Measurements from ENCODE around the gene LRIT1. TPM values are rescaled to one million over a fixed set of nuclear protein-coding genes. Genes with fewer than 3 reads are reported as not detected.

The LRIT1 gene
- polyA plus RNA-seq, 5 donors: not detected

DNA sequence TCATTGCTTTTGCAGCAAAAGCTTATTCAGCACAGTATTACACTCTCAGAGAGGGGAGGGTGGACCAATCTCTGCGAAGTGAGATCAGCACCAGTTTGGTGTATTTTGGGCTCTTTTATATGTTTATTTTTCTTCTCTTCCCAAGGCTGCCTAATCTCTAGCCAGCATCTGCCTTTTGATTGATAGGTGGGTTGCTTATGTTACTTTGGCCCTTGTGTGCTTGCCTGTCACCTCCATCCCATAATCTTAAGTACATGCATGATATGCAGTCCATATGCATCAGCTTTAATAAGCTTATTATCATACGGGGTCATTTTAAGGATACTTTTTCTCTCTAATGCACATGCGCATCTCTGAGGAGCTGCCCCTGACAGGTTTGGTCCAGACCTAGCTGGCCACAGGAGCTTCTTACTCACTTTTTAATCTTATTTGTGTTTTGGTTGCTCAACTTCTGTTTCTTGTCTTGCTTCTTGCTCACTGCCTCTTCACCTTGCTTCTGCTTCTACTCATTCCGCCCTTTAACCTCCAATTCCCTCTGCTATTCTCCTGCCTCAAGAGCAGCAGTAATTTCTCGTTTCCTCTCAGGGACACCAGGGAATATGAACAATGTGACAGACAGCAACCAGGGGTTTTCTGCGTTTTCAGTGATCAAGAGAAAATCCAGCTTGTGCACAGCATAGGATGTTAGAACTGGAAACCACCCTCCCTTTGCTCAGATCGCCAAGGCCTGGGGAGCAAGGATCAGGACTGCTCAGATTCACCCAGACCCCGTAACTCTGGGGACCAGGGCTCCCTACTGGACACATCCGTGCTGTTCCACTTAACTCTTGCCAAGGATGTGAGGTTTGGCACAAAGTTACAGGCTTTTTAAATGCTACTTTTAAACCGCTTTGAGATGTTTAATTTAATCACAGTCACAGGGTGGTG lies 13.5 kb upstream of the LRIT1 start:
- DNase-seq: no peak

DNA sequence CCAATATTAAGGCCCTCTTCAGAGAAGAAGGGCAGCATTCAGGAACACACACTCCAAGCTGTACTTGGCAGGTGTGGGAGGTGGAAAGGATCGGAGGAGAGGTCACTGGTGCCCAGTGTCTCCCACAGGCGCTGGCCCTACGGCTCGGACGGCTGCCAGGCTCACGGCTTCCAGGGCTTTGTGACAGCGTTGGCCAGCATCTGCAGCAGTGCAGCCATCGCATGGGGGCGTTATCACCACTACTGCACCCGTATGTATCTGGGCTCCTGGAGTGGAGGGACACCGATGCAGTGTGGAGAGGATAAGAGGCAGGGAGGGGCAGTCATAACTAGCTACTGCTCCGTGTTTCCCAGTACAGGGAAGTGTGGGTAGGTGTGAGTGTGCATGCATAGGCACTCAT lies 7.4 kb upstream of the LRIT1 start:
- no peak for DNase-seq

DNA sequence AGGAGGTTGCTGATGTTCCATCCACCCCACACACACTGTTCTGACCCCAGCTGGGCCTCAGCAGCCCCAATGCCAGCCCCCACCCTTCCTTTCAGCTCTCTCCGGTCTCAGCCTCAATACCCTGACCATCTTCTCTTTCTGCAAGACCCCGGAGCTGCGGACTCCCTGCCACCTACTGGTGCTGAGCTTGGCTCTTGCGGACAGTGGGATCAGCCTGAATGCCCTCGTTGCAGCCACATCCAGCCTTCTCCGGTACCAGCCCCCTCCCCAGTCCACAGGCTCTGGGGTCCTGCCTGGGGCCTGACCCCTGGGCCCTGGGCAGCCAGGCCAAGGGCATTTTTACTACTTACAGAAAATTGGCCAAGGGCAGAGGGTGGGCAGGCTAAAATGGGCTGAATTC lies 6.2 kb upstream of the LRIT1 start:
- DNase-seq: no peak

DNA sequence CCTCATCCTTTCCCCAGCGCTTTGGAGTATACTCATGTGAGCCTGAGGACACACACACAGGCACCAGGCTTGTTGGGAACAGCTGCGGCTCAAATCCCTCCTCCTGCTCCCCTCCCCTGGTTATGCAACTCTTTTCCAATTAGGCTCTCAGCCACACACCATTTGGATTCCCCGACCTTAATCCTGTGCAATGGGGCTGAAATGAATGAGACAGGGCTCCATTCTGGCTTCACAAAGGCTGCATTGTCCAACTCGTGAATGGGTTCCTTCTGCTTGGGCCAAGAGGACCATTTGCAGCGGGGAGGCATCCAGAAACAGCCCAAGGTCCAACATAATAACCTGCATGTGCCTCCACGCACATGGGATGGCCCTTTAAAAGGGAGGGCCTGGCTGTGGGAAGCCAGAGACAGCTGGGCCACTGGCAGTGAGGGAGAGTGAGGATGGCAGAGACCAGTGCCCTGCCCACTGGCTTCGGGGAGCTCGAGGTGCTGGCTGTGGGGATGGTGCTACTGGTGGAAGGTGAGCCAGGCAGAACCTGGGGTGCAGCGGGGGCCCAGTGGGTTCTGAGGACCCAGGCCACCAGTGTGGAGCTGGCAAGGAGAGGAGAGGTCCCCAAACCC lies 3.4 kb upstream of the LRIT1 start, which contains the start of gene RGR:
RGR (plus strand) TSS at position 403 of the 620 bp plus-strand sequence; CDS start at position 441, 38 bp downstream.
- DNase-seq: peak; percentile 27 to 45

DNA sequence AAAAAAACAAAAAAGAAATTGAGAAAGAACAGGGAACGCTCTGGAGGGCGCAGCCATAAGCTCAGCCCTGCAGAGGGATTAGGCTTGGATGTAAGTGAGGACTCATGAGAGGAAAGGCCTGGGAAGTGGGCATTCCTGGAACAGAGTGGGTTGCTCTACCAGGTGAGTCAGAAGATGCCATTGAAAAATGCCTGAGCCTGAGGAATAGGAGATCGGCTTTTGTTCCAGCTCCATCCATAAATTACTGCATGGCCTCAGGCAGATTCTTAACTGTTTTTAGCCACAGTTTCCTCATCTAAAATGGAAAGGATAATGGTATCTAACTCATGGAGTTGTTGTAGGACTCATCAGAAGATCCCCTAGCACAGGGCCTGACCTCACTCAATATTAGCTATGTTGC lies 2.4 kb upstream of the LRIT1 start:
- no peak for DNase-seq

DNA sequence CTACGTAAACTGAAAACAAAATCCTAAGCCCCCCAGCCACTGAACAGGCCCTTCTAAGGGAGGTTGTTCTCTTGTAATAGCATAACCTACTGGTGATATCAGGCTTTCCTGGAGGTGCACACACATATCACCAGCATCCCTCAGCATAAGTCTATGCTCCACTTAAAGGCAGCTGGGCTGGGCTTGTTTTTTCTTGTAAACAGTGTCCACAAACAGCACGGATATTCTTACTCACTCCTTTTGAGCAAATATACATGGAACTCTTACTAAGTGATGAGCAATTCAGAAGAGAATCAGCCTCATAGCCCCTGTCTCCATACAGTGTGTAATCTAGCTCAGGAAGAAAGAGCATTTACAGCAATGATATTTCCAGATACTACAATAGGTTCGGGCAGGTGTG lies 2.4 kb downstream of the LRIT1 start:
- no peak for DNase-seq

DNA sequence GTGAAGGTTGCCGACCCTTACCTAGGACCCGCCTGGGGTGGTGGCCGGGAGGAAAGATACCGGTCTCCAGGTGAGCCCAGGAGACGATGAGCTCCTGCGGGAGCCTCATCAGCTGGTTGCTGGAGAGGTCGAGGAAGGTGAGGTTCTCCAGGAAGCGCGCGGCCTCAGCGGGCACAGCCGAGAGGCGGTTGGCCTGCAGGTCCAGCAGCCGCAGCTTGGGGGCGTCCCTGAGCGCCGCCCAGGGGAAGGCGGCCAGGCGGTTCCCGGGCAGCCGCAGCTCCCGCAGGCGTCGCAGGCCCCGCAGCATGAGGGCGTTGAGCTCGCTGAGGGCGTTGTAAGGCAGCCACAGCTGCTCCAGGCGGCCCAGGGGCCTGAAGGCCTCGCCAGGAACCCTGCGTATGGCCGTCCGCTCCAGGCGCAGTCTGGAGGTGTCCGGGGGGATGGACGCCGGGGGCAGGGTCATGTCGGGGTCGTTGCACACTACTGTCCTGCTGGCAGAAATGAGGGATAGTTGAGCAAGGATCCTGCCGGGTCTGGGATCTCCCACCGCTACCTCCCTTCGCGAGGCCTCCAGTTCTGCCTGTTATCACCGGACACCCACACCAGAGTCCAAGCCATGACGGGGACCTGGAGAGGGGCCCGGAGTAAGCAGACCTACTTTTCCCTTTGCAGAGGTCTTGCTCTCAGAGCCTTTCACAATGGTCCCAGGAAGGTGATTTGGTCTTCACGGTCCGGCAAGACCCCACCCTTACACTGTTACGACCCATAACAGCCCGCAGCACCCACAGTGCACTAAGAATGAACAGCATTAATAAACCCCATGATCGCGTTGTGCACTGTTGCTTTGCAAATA lies 3.9 kb downstream of the LRIT1 start:
- DNase-seq: no peak

DNA sequence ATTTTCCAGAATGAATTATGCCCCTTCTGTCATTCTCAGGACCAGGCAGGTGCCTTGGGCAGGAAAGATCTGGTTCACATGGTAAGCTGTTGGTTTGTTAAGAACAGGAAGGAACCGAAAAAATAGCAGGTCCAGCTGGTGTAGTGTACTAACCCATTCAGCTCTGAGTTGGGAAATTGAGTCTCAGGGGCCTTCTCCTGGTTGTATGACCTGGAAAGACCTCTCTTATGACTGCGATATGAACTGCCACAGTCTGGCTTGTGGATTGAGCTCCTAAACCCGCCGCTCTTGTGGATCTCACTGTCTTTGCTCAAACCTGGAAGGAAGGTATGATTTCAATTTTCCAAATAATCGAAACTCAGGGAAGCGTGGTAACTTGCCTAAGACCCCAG lies 4.5 kb downstream of the LRIT1 start:
- DNase-seq: no peak

DNA sequence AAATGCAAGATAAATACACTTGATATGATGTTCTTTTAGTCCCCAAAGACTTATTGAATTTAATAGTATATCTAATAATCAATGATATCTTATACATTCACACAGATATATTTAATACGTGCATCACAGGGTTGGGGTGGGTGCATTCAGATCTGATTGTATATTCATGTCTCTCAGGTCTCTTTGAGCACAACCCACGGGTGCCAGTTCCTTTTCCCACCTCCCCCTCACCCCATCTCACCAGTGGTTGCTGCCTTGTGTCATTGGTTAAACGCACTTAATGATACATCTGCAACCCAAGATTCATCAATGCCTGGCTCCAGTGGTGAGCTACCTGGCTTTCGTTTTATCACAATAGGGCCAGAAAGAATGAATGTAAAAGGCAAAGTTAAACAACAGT lies 6.2 kb downstream of the LRIT1 start:
- DNase-seq: no peak

DNA sequence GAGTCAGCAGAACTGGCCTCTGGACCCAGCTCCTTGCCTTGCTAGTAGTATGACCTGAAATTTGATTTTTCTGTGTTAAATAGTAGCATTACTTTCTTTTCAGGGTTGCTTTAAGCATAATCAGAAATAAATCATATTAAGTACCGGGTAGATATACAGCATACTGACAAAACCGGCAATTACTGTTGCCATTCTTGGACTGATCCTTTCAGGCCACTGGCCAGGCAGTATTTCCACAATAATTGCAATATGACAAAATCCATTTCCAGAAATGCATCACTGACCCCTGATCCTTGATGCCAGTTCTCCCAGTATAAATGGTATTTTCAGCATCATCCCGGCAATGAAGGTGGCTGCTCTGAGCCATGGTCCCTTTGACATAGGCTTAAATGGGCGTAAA lies 6.9 kb downstream of the LRIT1 start:
- DNase-seq: no peak

DNA sequence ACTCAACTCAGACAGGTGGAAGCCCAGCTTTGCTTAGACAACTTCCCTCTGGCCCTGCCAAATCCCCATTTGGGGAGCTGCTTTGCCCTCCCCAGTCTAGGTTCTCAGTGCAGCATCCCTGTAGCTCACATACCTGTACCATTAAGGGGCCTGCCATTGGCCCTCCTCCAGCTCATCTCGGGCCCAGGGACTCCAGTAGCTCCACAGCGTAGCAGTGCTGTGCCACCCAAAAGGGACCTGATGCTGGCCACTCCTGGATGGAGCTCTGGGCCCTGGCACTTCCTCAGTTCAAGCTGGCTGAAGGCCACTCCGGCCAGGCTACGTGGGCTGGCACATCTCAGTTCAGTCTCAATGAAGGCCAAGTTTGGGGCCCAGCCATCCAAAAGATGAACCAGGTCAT lies 7.4 kb downstream of the LRIT1 start:
- no peak for DNase-seq

DNA sequence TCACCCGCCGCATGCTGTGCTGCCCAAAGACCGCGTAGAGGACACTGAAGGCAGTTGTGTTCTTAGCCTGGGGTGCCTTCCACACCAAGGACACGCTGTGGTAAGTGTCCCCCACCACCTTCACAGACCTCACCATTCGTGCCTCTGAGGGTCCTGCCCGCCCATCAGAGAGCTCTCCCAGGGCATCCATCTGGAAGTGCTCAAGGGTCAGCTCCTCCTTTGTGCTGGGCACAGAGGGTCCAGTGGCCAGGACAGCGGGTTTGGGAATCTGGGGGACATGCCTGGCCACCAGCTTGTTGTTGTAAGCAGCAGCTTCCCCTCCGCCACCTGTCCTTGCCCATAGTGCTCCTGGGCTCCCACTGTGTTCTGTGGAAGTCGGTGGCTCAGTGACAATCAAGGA lies 9.0 kb downstream of the LRIT1 start:
- no peak for DNase-seq

DNA sequence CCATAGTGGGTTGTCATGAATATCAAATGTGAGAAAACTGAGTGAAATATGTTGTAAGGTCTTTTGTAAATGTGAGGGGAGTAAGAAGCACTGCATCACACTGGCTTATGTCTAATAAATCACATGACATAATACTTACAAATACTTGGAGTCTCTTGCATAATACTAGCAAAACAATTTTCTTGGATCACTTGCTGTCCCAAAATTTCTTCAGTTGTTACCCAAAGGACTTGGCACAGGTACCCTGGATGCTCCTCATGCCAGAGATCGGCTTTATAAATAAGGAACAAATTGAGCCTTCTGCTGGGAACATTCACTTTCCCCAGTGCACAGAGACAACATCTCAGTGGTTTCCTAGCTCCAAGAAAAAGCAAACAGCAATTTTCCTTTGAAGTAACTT lies 11.0 kb downstream of the LRIT1 start:
- no peak for DNase-seq

DNA sequence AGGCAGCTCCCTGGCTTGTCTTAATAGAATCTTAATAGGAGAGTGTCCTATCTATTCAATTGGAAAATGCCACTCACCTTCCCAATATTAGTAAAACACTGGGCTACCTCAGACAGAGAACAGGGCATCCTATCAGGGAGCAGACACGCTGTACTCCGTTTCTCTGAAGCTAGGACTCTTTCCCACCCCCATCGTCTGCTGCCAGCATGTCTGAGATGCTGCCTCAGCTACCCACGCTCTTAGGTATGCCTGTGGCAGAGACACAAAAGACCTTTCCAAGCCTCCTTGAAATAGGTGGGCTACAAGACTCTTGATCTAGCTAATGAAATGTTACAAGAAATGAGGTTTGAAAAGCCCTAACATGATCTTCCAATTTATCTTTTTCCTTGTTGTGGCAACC lies 13.5 kb downstream of the LRIT1 start:
- DNase-seq: no peak

DNA sequence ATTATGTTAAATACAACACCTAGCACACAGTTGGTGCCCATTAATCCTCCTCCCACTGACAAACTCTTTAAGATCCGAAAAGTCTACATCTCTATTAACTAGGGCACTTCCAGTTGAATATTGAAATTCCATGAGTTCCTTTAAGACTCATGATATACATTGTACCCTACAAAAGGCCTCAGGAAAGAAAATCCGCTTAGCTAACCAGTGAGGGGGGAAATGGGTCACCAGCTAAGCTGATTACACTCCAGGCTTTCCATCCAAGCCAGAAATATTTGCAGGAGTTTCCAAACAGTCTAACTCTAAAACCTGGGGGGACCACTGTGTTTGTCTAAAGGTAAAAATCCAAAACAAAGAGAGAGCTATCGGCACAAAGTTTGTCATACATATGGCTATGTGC lies 14.7 kb downstream of the LRIT1 start:
- DNase-seq: no peak

DNA sequence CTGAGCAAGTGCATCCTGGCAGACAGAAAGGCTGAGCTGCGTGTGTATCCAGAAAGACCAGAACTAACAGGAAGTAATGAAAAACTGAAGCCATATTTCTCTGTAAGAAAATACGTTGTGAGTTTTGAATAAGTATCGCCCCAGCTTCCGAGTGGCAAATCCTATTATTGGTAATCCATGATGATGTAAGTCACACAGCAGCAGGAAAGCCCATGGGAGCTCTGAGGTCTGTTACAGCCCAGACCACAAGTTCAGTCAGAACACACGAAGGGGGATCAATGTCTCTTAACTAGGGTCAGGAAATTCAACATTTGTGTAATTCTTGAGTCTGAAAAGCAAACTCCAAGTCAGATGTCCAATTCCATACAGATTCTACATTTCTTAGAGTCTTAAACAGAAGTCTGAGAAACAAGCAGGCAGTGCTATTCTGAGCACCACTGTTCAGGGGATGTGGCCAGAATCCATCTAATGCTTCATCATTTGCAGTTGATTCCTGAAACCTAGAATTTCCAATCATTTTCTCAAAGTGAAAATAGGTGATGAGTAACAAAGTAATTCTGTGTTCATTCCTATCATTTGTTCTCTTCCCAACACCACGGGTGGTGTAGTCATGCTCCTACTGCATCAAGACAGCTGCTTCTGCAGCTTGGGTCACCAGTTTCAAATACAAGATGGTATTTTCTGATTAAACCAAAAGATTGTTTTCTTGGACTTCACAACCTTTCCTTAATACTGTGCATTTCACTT lies 15.7 kb downstream of the LRIT1 start, which contains the start of gene LRIT2:
LRIT2 (minus strand) TSS at position 118 of the 747 bp plus-strand sequence; CDS start at position 94, 24 bp downstream.
- no peak for DNase-seq

DNA sequence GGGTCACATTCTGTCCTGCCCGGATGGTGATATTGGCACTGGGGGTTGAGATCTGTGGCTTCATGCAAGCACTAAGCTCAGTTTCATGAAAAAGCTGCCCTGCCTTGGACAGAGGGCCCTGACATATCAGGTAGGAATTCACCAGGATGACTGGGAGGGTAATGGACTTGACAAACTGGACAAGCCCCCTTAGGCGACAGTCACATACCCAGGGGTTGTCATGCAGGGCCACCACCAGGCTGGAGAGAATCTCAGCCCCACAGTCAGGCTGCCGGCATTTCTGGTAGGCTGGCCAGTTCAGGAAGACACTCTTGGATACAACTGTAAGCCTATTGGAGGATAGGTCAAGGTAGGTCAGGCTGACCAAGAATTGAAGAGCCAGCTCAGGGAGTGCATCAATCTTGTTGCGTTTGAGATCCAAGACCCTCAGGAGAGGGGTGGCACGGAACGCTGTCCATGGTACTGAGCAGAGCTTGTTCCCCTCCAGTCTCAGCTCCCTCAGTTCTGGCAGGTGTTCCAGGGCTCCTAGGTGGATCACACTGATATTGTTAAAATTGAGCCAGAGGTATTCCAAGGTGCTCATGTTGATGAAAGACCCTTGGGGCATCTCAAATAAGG lies 16.8 kb downstream of the LRIT1 start:
- DNase-seq: no peak

DNA sequence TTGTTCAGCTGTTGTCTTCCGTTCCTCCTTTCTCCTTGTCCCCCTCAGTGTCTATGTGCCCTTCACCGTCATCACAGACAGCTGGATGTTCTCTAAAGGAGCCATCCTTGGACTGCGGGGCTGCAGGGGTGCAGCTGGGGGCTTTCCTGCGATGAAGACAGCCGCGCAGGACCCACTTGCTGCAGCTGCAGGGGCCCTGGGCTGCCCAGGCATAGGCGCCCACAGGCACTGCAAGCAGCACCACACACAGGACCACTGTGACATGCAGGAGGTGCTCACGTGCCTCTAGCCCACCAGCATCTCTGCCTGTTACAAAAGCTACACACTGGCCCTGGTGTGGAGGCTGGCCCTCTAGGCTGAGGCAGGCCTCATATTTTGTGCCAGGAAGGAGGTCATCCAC lies 19.4 kb downstream of the LRIT1 start:
- no peak for DNase-seq

DNA sequence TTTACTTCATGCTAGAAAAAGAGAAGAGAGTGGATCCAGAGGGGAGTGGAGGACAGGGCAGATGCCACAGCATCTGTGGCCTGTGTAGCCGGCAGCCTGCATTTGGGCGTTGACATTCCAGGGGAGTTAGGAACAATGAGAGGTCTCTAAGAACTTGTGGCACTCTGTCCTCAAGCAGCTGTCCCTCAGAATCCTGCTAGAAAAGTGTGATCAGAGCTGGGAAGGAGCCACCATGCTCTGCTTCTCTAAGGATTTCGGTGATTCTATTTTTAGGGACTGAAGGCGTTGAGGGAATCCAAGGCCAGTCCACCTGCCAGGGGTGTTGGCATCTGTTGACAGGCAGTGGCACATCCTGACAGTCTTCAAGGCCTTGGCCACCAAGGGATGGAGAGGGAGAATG lies 23.6 kb downstream of the LRIT1 start:
- no peak for DNase-seq

DNA sequence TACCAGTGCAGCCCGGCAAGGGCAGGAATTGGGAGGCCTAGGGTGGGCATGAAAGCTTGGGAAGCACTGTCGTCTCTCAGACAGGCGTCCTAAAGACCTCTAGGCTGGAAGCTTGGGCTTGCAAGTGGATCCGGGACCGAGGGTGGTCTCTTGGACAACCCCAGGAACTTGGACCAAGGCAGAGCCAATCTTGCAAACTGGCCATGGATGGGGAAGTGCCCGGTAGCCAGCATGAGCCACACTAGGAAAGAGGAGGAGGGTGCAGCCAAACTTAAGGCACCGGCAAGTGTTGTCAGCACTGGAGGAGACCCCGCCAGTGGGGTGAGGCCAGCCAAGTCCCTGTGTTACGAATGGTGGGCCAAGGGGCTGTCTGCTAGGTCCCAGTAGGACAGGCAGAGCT lies 24.5 kb downstream of the LRIT1 start:
- DNase-seq: no peak

DNA sequence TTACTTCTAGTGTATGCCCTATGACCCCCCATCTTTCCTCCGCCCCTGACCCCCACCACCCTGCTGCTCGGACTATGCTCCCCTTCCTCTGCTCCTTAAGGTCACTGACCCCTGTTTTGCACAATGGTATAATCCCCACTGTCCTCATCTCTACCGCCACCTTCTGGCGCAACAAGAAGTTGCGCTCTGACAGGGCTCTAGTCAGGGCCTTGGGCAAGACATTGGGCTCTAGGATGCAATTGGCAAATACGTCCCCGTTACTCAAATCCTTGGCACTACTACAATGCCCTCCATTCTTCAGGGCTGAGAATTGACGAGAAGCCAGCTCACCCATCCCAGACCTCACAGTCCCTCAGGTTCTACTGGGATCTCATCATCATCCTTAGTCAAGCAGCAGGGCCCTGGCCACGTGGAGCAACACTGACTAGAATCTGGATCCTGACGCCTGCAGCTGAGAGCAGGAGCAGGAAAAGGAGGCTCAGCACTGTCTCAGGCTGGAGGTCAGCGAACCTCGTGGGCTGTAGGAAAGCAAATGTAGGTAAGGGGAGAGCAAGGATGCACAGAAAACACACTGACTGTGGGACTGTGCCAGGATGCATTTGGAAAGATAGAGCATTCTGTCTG lies 26.6 kb downstream of the LRIT1 start:
- DNase-seq: no peak
